Astrocyte (in vitro differentiated cells and primary cell): ENCODE results near the gene TAF5L. TPM values are rescaled to one million over a fixed set of nuclear protein-coding genes. Genes with fewer than 3 reads are reported as not detected.

Experiments used
- DNase-seq: peaks from one replicate; pipeline ENCODE4 v3.0.0-alpha.2; 2010; ENCODE audit warnings: low read depth
- FAIRE-seq: peaks from 2 replicates; lab custom pipeline; 2011; peaks lifted over from hg19 to GRCh38; lab: Jason Lieb, UNC
- H2AFZ ChIP-seq: 2 replicates; pipeline ENCODE4 v1.6.0; 2012; ENCODE audit warnings: low read depth, low read length, inconsistent platforms
- H3K27ac ChIP-seq: 2 replicates; pipeline ENCODE4 v1.5.1; 2011; ENCODE audit warnings: low read depth, low read length, inconsistent platforms
- H3K27me3 ChIP-seq: 2 replicates; pipeline ENCODE4 v1.6.0; 2011; ENCODE audit warnings: low read length, inconsistent platforms; ENCODE audit not compliant: insufficient read depth
- H3K36me3 ChIP-seq: 2 replicates; pipeline ENCODE4 v1.5.1; 2011; ENCODE audit warnings: low read length, inconsistent platforms; ENCODE audit not compliant: insufficient read depth
- H3K4me1 ChIP-seq: 2 replicates; pipeline ENCODE4 v1.5.1; 2011; ENCODE audit warnings: low read length, inconsistent platforms; ENCODE audit not compliant: insufficient read depth
- H3K4me2 ChIP-seq: 2 replicates; pipeline ENCODE4 v1.6.0; 2012; ENCODE audit warnings: low read length, inconsistent platforms
- H3K4me3 ChIP-seq: 2 replicates; pipeline ENCODE4 v1.5.1; 2011; ENCODE audit warnings: low read depth, mild to moderate bottlenecking, low read length, inconsistent platforms; ENCODE audit not compliant: insufficient read depth
- H3K79me2 ChIP-seq: 2 replicates; pipeline ENCODE4 v1.6.0; 2012; ENCODE audit warnings: mild to moderate bottlenecking, low read length, inconsistent platforms; ENCODE audit not compliant: insufficient read depth
- H3K9ac ChIP-seq: 2 replicates; pipeline ENCODE4 v1.6.0; 2012; ENCODE audit warnings: mild to moderate bottlenecking, low read length, inconsistent platforms
- H3K9me3 ChIP-seq: 2 replicates; pipeline ENCODE4 v1.5.1; 2012; ENCODE audit warnings: low read depth, mild to moderate bottlenecking, low read length, inconsistent platforms; ENCODE audit not compliant: insufficient read depth
- H4K20me1 ChIP-seq: 2 replicates; pipeline ENCODE4 v1.6.0; 2012; ENCODE audit warnings: low read length, inconsistent platforms; ENCODE audit not compliant: insufficient read depth
- H3K27ac Mint-ChIP-seq: one replicate; pipeline ENCODE4 v1.8.0; 2021; ENCODE audit warnings: mild to moderate bottlenecking, mixed read lengths; ENCODE audit not compliant: unreplicated experiment
- H3K27me3 Mint-ChIP-seq: one replicate; pipeline ENCODE4 v1.8.0; 2021; ENCODE audit warnings: low read depth, mixed read lengths; ENCODE audit not compliant: unreplicated experiment
- H3K36me3 Mint-ChIP-seq: one replicate; pipeline ENCODE4 v1.8.0; 2021; ENCODE audit warnings: low read depth, mixed read lengths; ENCODE audit not compliant: unreplicated experiment
- H3K4me1 Mint-ChIP-seq: one replicate; pipeline ENCODE4 v1.8.0; 2021; ENCODE audit warnings: low read depth, mixed read lengths; ENCODE audit not compliant: unreplicated experiment
- H3K4me3 Mint-ChIP-seq: one replicate; pipeline ENCODE4 v1.8.0; 2021; ENCODE audit warnings: mild to moderate bottlenecking, moderate library complexity, mixed read lengths; ENCODE audit not compliant: unreplicated experiment
- H3K9me3 Mint-ChIP-seq: one replicate; pipeline ENCODE4 v1.8.0; 2021; ENCODE audit warnings: mild to moderate bottlenecking, mixed read lengths; ENCODE audit not compliant: unreplicated experiment
- EZH2 ChIP-seq: IDR thresholded peaks from 2 replicates; pipeline ENCODE4 v1.6.1; 2012; ENCODE audit warnings: mild to moderate bottlenecking, low read length, inconsistent platforms; ENCODE audit not compliant: insufficient read depth
- total RNA-seq: library from RNA; stranded (reverse); gene quantifications from 2 replicates; pipeline ENCODE4 v1.2.1, GENCODE V29; 2021
- TF ChIP-seq, protein P1 (sequence below): IDR thresholded peaks from 2 replicates; pipeline ENCODE4 v1.5.1; 2011; ENCODE audit warnings: low read depth, mild to moderate bottlenecking, inconsistent platforms, low read length, moderate library complexity; ENCODE audit not compliant: insufficient read depth

The TAF5L gene
- total RNA-seq, 1 donor from 2014 or later: 23.5 TPM

DNA sequence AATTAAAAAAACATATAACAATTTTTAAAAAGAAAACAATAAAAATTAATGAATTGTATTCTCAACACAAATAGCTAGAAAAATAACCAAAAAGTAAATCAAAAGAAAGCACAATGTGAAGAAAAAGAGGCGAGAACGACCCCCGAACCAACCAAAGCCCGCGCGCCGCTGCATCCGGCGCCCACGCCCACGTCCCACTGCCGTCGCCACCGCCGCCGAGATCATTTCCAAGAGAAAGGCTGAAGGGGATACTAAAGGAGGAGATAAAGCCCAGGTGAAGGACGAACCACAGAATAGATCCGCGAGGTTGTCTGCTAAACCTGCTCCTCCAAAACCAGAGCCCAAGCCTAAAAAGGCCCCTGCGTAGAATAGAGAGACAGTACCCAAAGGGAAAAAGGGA, 55.6 kb downstream of the TAF5L start:
- TF ChIP-seq, protein P1, sequence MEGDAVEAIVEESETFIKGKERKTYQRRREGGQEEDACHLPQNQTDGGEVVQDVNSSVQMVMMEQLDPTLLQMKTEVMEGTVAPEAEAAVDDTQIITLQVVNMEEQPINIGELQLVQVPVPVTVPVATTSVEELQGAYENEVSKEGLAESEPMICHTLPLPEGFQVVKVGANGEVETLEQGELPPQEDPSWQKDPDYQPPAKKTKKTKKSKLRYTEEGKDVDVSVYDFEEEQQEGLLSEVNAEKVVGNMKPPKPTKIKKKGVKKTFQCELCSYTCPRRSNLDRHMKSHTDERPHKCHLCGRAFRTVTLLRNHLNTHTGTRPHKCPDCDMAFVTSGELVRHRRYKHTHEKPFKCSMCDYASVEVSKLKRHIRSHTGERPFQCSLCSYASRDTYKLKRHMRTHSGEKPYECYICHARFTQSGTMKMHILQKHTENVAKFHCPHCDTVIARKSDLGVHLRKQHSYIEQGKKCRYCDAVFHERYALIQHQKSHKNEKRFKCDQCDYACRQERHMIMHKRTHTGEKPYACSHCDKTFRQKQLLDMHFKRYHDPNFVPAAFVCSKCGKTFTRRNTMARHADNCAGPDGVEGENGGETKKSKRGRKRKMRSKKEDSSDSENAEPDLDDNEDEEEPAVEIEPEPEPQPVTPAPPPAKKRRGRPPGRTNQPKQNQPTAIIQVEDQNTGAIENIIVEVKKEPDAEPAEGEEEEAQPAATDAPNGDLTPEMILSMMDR: no peak
- TF ChIP-seq EZH2: no peak
- H3K36me3 ChIP-seq: no peaks in the 10 kb centered on the region
- H3K4me2 ChIP-seq: no peak overlapping the region
- FAIRE-seq: no peak
- DNase-seq: no peak
- Mint-ChIP-seq H3K36me3 (no peaks in the 10 kb centered on the region), H3K27ac (no peak overlapping the region), H3K4me1 (no peaks in the 10 kb centered on the region), H3K4me3 (no peak overlapping the region), H3K27me3 (no peaks in the 10 kb centered on the region), H3K9me3 (peaks cover 3% of the 10 kb centered on the region)
- H2AFZ ChIP-seq: no peak overlapping the region
- H3K9me3 ChIP-seq: no peaks in the 10 kb centered on the region
- H3K27me3 ChIP-seq: peaks cover 2% of the 10 kb centered on the region
- no peaks in the 10 kb centered on the region for H4K20me1 ChIP-seq
- H3K27ac ChIP-seq: no peak overlapping the region
- no peak overlapping the region for H3K4me3 ChIP-seq
- no peak overlapping the region for H3K9ac ChIP-seq
- no peaks in the 10 kb centered on the region for H3K4me1 ChIP-seq
- no peaks in the 10 kb centered on the region for H3K79me2 ChIP-seq

DNA sequence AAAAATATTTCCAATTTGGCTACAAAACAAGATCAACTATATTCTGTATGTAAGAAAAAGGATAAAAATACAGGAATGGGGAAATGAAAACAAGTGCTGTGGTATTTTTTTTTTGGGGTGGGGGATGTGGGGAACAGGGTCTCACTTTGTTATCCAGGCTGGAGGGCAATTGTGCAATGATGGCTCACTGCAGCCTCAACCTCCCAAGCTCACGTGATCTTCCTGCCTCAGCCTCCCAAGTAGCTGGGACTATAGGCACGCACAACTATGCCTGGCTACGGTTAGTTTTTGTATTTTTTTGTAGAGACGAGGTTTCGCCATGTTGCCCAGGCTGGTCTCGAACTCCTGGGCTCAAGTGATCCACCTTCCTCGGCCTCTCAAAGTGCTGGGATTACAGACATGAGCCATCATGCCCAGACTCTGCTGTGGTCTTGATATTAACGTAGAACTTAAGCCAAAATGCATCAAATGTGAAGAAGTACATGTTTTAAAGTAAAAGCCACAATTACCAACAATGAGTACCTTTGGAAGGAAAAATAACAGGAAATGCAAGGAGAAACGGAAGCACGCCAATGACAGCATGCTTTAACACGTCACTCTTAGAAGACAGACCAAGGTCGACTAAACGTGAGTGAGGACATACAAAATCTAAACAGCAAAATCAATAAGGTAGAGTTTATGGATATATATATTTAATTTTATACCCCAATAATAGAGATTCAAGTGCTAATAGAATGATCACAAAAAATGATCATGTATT, 58.6 kb downstream of the TAF5L start:
- Mint-ChIP-seq H3K36me3 (no peaks in the 10 kb centered on the region), H3K27ac (no peak overlapping the region), H3K4me3 (no peak overlapping the region), H3K27me3 (no peaks in the 10 kb centered on the region), H3K4me1 (peaks cover 11% of the 10 kb centered on the region), H3K9me3 (no peaks in the 10 kb centered on the region)
- no peaks in the 10 kb centered on the region for H3K9me3 ChIP-seq
- H2AFZ ChIP-seq: no peak overlapping the region
- no peaks in the 10 kb centered on the region for H3K79me2 ChIP-seq
- no peak overlapping the region for H3K27ac ChIP-seq
- H3K36me3 ChIP-seq: no peaks in the 10 kb centered on the region
- no peaks in the 10 kb centered on the region for H3K4me1 ChIP-seq
- no peak overlapping the region for H3K4me3 ChIP-seq
- no peak for DNase-seq
- no peaks in the 10 kb centered on the region for H4K20me1 ChIP-seq
- H3K27me3 ChIP-seq: peaks cover 2% of the 10 kb centered on the region
- FAIRE-seq: no peak
- H3K4me2 ChIP-seq: no peak overlapping the region
- TF ChIP-seq, protein P1: no peak
- TF ChIP-seq EZH2: no peak
- H3K9ac ChIP-seq: no peak overlapping the region

DNA sequence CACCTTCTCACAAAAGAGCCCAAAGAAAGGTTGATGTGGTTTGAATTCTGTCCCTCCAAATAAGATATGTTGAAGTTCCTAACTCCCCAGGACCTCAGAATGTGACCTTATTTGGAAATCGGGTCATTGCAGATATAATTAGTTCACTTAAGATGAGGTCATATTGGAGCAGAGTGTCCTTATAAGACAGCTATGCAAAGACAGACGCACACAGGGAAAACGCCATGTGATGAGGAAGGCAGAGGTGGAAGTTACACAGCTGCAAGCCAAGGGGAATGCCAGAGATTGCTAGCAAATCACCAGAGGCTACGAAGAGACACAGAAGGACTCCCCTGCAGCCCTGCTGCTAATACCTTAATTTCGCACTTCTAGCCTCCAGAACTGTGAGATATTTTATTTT, 62.2 kb downstream of the TAF5L start:
- H3K4me3 ChIP-seq: no peak overlapping the region
- peak overlapping the region; percentile 35 for H2AFZ ChIP-seq
- H3K27ac ChIP-seq: no peak overlapping the region
- no peaks in the 10 kb centered on the region for H3K36me3 ChIP-seq
- peaks cover 3% of the 10 kb centered on the region for H3K4me1 ChIP-seq
- H3K4me2 ChIP-seq: no peak overlapping the region
- no peaks in the 10 kb centered on the region for H3K27me3 Mint-ChIP-seq
- TF ChIP-seq, protein P1: no peak
- TF ChIP-seq EZH2: no peak
- peaks cover 11% of the 10 kb centered on the region for H3K4me1 Mint-ChIP-seq
- H3K27me3 ChIP-seq: no peaks in the 10 kb centered on the region
- no peaks in the 10 kb centered on the region for H3K36me3 Mint-ChIP-seq
- DNase-seq: no peak
- H3K9me3 ChIP-seq: no peaks in the 10 kb centered on the region
- H3K9me3 Mint-ChIP-seq: no peaks in the 10 kb centered on the region
- H4K20me1 ChIP-seq: no peaks in the 10 kb centered on the region
- FAIRE-seq: no peak
- H3K27ac Mint-ChIP-seq: no peak overlapping the region
- H3K9ac ChIP-seq: no peak overlapping the region
- no peaks in the 10 kb centered on the region for H3K79me2 ChIP-seq
- peak overlapping the region; percentile 69 for H3K4me3 Mint-ChIP-seq
